Tibial nerve (tissue), 3 donors: ENCODE data around the gene NCAN.

Experiments
- EP300 ChIP-seq, 2 donors: sonication (generic); formaldehyde crosslinking; IDR thresholded peaks; one replicate each; pipeline ENCODE4 v1.6.1; 2017; ENCODE audit warnings: antibody characterized with exemption in 2 of 2, mild to moderate bottlenecking in 1 of 2
- POLR2A ChIP-seq, 2 donors: fragments of 450-650 bp; IDR thresholded peaks; one replicate each; pipeline ENCODE4 v1.6.1; 2017; ENCODE audit warnings: antibody characterized with exemption in 2 of 2, mild to moderate bottlenecking in 2 of 2, moderate library complexity in 2 of 2

- TF ChIP-seq EP300 (IDR thresholded peaks at IDR 0.05), result no peak
- TF ChIP-seq POLR2A (IDR thresholded peaks at IDR 0.05), result no peak
Measured at GRCh38 chr19:19192910-19193423, 18.8 kb upstream of the NCAN start.
